ENCODE results near the gene RELT. TPM values are rescaled to one million over a fixed set of nuclear protein-coding genes. Genes with fewer than 3 reads are reported as not detected.

Gene RELT
- polyA plus RNA-seq, 1 donor, result 3.5 TPM

- DNase-seq, result no peak
These were observed 16.2 kb downstream of the RELT start for GRCh38 chr11:73392108-73393010.

- no peak for DNase-seq
These were observed 16.8 kb downstream of the RELT start for GRCh38 chr11:73393011-73393380.

GRCh38 chr11:73393479-73394415 lies 17.5 kb downstream of the RELT start:
- DNase-seq, result peak; percentile 69

GRCh38 chr11:73394416-73395296 lies 18.5 kb downstream of the RELT start:
- DNase-seq, result no peak

GRCh38 chr11:73395297-73396208 lies 19.4 kb downstream of the RELT start:
- DNase-seq, result no peak

GRCh38 chr11:73396251-73396930 lies 20.2 kb downstream of the RELT start:
- no peak for DNase-seq

GRCh38 chr11:73396985-73397384 lies 20.8 kb downstream of the RELT start:
- no peak for DNase-seq

GRCh38 chr11:73397468-73398131 lies 21.4 kb downstream of the RELT start:
- no peak for DNase-seq

GRCh38 chr11:73398132-73398526 lies 21.9 kb downstream of the RELT start:
- no peak for DNase-seq

- DNase-seq, result no peak
These were observed 22.5 kb downstream of the RELT start for GRCh38 chr11:73398721-73399120.

- DNase-seq, result no peak
These were observed 23.0 kb downstream of the RELT start for GRCh38 chr11:73399159-73399590.

- no peak for DNase-seq
These were observed 23.4 kb downstream of the RELT start for GRCh38 chr11:73399636-73400035.

- no peak for DNase-seq
These were observed 24.1 kb downstream of the RELT start for GRCh38 chr11:73400293-73400692.

- DNase-seq, result no peak
These were observed 25.2 kb downstream of the RELT start for GRCh38 chr11:73401217-73401923.

GRCh38 chr11:73401924-73402833 lies 26.0 kb downstream of the RELT start:
- no peak for DNase-seq

- DNase-seq, result no peak
These were observed 26.6 kb downstream of the RELT start for GRCh38 chr11:73402834-73403185.

- DNase-seq, result no peak
These were observed 27.3 kb downstream of the RELT start for GRCh38 chr11:73403541-73403940.

- DNase-seq, result peak; percentile 45
These were observed 27.8 kb downstream of the RELT start for GRCh38 chr11:73404048-73404447.

Measured in left kidney (tissue), 2 donors.